Prostate gland (tissue), 2 donors: Measurements from ENCODE around the gene SEMA6A. TPM values are rescaled to one million over a fixed set of nuclear protein-coding genes. Genes with fewer than 3 reads are reported as not detected.

Experiments
- DNase-seq: peaks from one replicate; pipeline ENCODE4 v3.0.0-alpha.2; 2019; ENCODE audit warnings: low spot score
- H3K27ac ChIP-seq, 2 donors: fragments of 200-600 bp; sonication (generic); 2 replicates each; pipeline ENCODE4 v1.5.1; 2017 to 2019
- H3K27me3 ChIP-seq: fragments of 200-600 bp; sonication (generic); replicated peaks from 2 replicates; pipeline ENCODE4 v1.5.1; 2019; ENCODE audit not compliant: insufficient read depth
- H3K36me3 ChIP-seq, 2 donors: fragments of 200-600 bp; sonication (generic); 1 replicate in 1 of 2; 2 replicates in 1 of 2; pipeline versions ENCODE4 v1.5.1 to v1.8.1; 2017 to 2019
- H3K4me1 ChIP-seq: fragments of 200-600 bp; sonication (generic); replicated peaks from 2 replicates; pipeline ENCODE4 v1.5.1; 2019
- H3K4me3 ChIP-seq, 2 donors: fragments of 200-600 bp; sonication (generic); 2 replicates each; pipeline ENCODE4 v1.5.1; 2017 to 2019
- H3K9me3 ChIP-seq: fragments of 200-600 bp; sonication (generic); 2 replicates; pipeline ENCODE4 v1.5.1; 2017
- CTCF ChIP-seq, 4 experiments: fragments of 200-600 bp in 2 of 4; fragments of 450-650 bp in 2 of 4; sonication (generic) in 2 of 4; IDR thresholded peaks; 1 replicate in 3 of 4; 2 replicates in 1 of 4; pipeline ENCODE4 v1.5.1; 2016 to 2019; ENCODE audit warnings: antibody characterized with exemption in 4 of 4, mild to moderate bottlenecking in 2 of 4, moderate library complexity in 2 of 4
- POLR2A ChIP-seq: fragments of 450-650 bp; IDR thresholded peaks from one replicate; pipeline ENCODE4 v1.6.1; 2016; ENCODE audit warnings: antibody characterized with exemption, mild to moderate bottlenecking
- POLR2AphosphoS5 ChIP-seq: sonication (generic); formaldehyde crosslinking; IDR thresholded peaks from one replicate; pipeline ENCODE4 v1.6.1; 2017; ENCODE audit warnings: antibody characterized with exemption
- WGBS: methylation state at CpG from one replicate; pipeline ENCODE4 v1.1.5; 2018; 5-methylcytosine and 5-hydroxymethylcytosine counted together
- intact Hi-C: fragments of 100-400 bp; cut with DNase I; formaldehyde crosslinking; loops from one replicate; pipeline ENCODE4 v1.14.2; 2022
- total RNA-seq, 2 donors: library from RNA; depleted of rRNA; stranded (reverse); fragments of >200 nt; gene quantifications; one replicate each; pipeline ENCODE4 v1.1.0, GENCODE V29; 2016

SEMA6A gene
- total RNA-seq, 2 donors from 2014 or later = 12.8 to 57.1 TPM

- no peaks in the 10 kb centered on the region for H3K36me3 ChIP-seq
- WGBS = 99% methylated on average over 2 of the region's 2 CpGs
- intact Hi-C loops = no loop called here
- H3K4me1 ChIP-seq = no peaks in the 10 kb centered on the region
- H3K27me3 ChIP-seq = no peaks in the 10 kb centered on the region
- H3K27ac ChIP-seq = no peak overlapping the region
- TF ChIP-seq CTCF (IDR thresholded peaks at IDR 0.05) (no peak), POLR2AphosphoS5 (no peak), POLR2A (no peak)
- DNase-seq = no peak
- H3K9me3 ChIP-seq = no peaks in the 10 kb centered on the region
- no peak overlapping the region for H3K4me3 ChIP-seq
These were observed 7.5 kb downstream of the SEMA6A start for GRCh38 chr5:116567106-116567505.

GRCh38 chr5:116566251-116566650 is 8.4 kb downstream of the SEMA6A start:
- no peaks in the 10 kb centered on the region for H3K9me3 ChIP-seq
- WGBS = 81% methylated on average over 1 of the region's 1 CpG
- DNase-seq = no peak
- H3K4me1 ChIP-seq = no peaks in the 10 kb centered on the region
- H3K36me3 ChIP-seq = no peaks in the 10 kb centered on the region
- TF ChIP-seq POLR2A = no peak
- no peak for TF ChIP-seq CTCF (IDR thresholded peaks at IDR 0.05)
- TF ChIP-seq POLR2AphosphoS5 = no peak
- H3K27ac ChIP-seq = no peak overlapping the region
- H3K27me3 ChIP-seq = no peaks in the 10 kb centered on the region
- intact Hi-C loops = no loop called here
- H3K4me3 ChIP-seq = no peak overlapping the region

GRCh38 chr5:116564756-116565490 is 9.7 kb downstream of the SEMA6A start:
- Histone ChIP-seq H3K36me3 (no peaks in the 10 kb centered on the region), H3K4me3 (no peak overlapping the region), H3K27me3 (no peaks in the 10 kb centered on the region), H3K27ac (no peak overlapping the region), H3K4me1 (no peaks in the 10 kb centered on the region), H3K9me3 (no peaks in the 10 kb centered on the region)
- 80% methylated on average over 7 of the region's 7 CpGs for WGBS
- no peak for DNase-seq
- no peak for TF ChIP-seq CTCF (IDR thresholded peaks at IDR 0.05)
- no peak for TF ChIP-seq POLR2A
- no peak for TF ChIP-seq POLR2AphosphoS5
- intact Hi-C loops = no loop called here

- Histone ChIP-seq H3K27ac (no peak overlapping the region), H3K9me3 (no peaks in the 10 kb centered on the region), H3K4me3 (no peak overlapping the region), H3K27me3 (no peaks in the 10 kb centered on the region), H3K4me1 (no peaks in the 10 kb centered on the region), H3K36me3 (no peaks in the 10 kb centered on the region)
- no peak for DNase-seq
- TF ChIP-seq POLR2A (no peak), POLR2AphosphoS5 (no peak), CTCF (IDR thresholded peaks at IDR 0.05) (no peak)
- intact Hi-C loops = no loop called here
- WGBS = 87% methylated on average over 3 of the region's 3 CpGs
These were observed 10.3 kb downstream of the SEMA6A start for GRCh38 chr5:116564312-116564711.

GRCh38 chr5:116563736-116564308 is 10.8 kb downstream of the SEMA6A start:
- WGBS = 39% methylated on average over 6 of the region's 6 CpGs
- no peaks in the 10 kb centered on the region for H3K27me3 ChIP-seq
- no peak for DNase-seq
- H3K4me3 ChIP-seq = no peak overlapping the region
- no peak for TF ChIP-seq POLR2AphosphoS5
- TF ChIP-seq CTCF (IDR thresholded peaks at IDR 0.05) = no peak
- H3K36me3 ChIP-seq = no peaks in the 10 kb centered on the region
- no peaks in the 10 kb centered on the region for H3K9me3 ChIP-seq
- intact Hi-C loops = no loop called here
- no peak overlapping the region for H3K27ac ChIP-seq
- no peaks in the 10 kb centered on the region for H3K4me1 ChIP-seq
